Activated CD4-positive, alpha-beta T cell treated with anti-CD3 and anti-CD28 coated beads, Interleukin-2, amount 50 U/mL, for 4 hours (primary cell): ENCODE results near the gene LNPEP.

Source experiments
- DNase-seq, 2 experiments: peaks; one replicate each; pipeline ENCODE4 v3.0.0-alpha.2; 2020

Gene LNPEP

GRCh38 chr5:96963267-96963666 is 27.4 kb downstream of the LNPEP start:
- DNase-seq = peak in 1 of 2 experiments; percentile 10

- no peak for DNase-seq
Observed at GRCh38 chr5:96966801-96967200, 30.9 kb downstream of the LNPEP start.

GRCh38 chr5:96967400-96967799 is 31.5 kb downstream of the LNPEP start:
- DNase-seq = no peak

GRCh38 chr5:96968074-96968473 is 32.2 kb downstream of the LNPEP start:
- no peak for DNase-seq

- no peak for DNase-seq
Observed at GRCh38 chr5:96968614-96969013, 32.7 kb downstream of the LNPEP start.

- DNase-seq = no peak
Observed at GRCh38 chr5:96969366-96969765, 33.5 kb downstream of the LNPEP start.

GRCh38 chr5:96972599-96973334 is 36.9 kb downstream of the LNPEP start:
- no peak for DNase-seq

- no peak for DNase-seq
Observed at GRCh38 chr5:96973532-96974401, 37.9 kb downstream of the LNPEP start.

GRCh38 chr5:96975656-96976055 is 39.8 kb downstream of the LNPEP start:
- DNase-seq = no peak

- DNase-seq = no peak
Observed at GRCh38 chr5:96977228-96977627, 41.3 kb downstream of the LNPEP start.

GRCh38 chr5:96978812-96979449 is 43.1 kb downstream of the LNPEP start:
- no peak for DNase-seq

GRCh38 chr5:96984506-96985192 is 48.8 kb downstream of the LNPEP start:
- DNase-seq = no peak

GRCh38 chr5:96986450-96986849 is 50.6 kb downstream of the LNPEP start:
- no peak for DNase-seq

GRCh38 chr5:96990102-96990501 is 54.2 kb downstream of the LNPEP start:
- no peak for DNase-seq

GRCh38 chr5:96991708-96992107 is 55.8 kb downstream of the LNPEP start:
- no peak for DNase-seq

- DNase-seq = no peak
Observed at GRCh38 chr5:96993760-96994159, 57.9 kb downstream of the LNPEP start.

- DNase-seq = no peak
Observed at GRCh38 chr5:96994493-96994892, 58.6 kb downstream of the LNPEP start.

- no peak for DNase-seq
Observed at GRCh38 chr5:96995419-96995818, 59.5 kb downstream of the LNPEP start.

- peak in 1 of 2 experiments; percentile 8 for DNase-seq
Observed at GRCh38 chr5:96997265-96997859, 61.5 kb downstream of the LNPEP start.

GRCh38 chr5:96999856-97000255 is 64.0 kb downstream of the LNPEP start:
- DNase-seq = no peak

- DNase-seq = no peak
Observed at GRCh38 chr5:97000391-97000790, 64.5 kb downstream of the LNPEP start.

- DNase-seq = no peak
Observed at GRCh38 chr5:97002983-97003382, 67.1 kb downstream of the LNPEP start.
